K562 (cell line): Measurements from ENCODE around the gene IPO13. TPM values are rescaled to one million over a fixed set of nuclear protein-coding genes. Genes with fewer than 3 reads are reported as not detected.

Experiments
- ATAC-seq: fragments of 200-7000 bp; cut with Tn5 transposase; 3 replicates; pipeline ENCODE4 v1.9.1; 2020; ENCODE audit warnings: moderate library complexity
- BruUV-seq: library from RNA; stranded (reverse); fragments of 400-500 nt; replicated peaks from 2 replicates; lab custom pipeline; 2021; lab: Mats Ljungman, UMichigan
- CTCF ChIA-PET: fragments of 300-600 bp; formaldehyde crosslinking; extraction: SDS; loops from one replicate; lab custom pipeline; 2021; ENCODE audit warnings: low intra/inter-chr PET ratio; lab: Yijun Ruan, JAX
- POLR2A ChIA-PET: fragments of 300-600, 350-650 bp; sonication (Branson Sonifier 250); formaldehyde crosslinking; extraction: SDS; loops from one replicate; lab custom pipeline; 2021; ENCODE audit warnings: antibody characterized with exemption, inconsistent platforms; lab: Yijun Ruan, JAX
- DNase-seq, 4 experiments: peaks; one replicate each; pipeline versions ENCODE4 v3.0.0 to v3.0.0-alpha.2; 2011 to 2018; ENCODE audit warnings: low spot score in 3 of 4, mixed read lengths in 3 of 4; ENCODE audit errors: extremely low read depth in 1 of 4
- FAIRE-seq: peaks from 2 replicates; lab custom pipeline; 2011; peaks lifted over from hg19 to GRCh38; lab: Jason Lieb, UNC
- H2AFZ ChIP-seq: 2 replicates; pipeline ENCODE4 v1.6.0; 2011; ENCODE audit warnings: low read depth, low read length, control low read depth, inconsistent platforms
- H3K27ac ChIP-seq: fragments of 200-600 bp; 3 replicates; pipeline ENCODE4 v1.8.0; 2011; ENCODE audit warnings: low read depth, mild to moderate bottlenecking, control low read depth, inconsistent platforms, low read length, moderate library complexity, mixed read lengths; ENCODE audit errors: extremely low read depth
- H3K27me3 ChIP-seq, 2 experiments: fragments of 300-600 bp in 1 of 2; 2 replicates in 1 of 2; 3 replicates in 1 of 2; pipeline versions ENCODE4 v1.6.0 to v1.8.0; 2011; ENCODE audit warnings: inconsistent platforms in 2 of 2, low read length in 2 of 2, mild to moderate bottlenecking in 1 of 2, mixed read lengths in 1 of 2, moderate library complexity in 1 of 2; ENCODE audit not compliant: control insufficient read depth in 2 of 2, insufficient read depth in 2 of 2
- H3K36me3 ChIP-seq: fragments of 300-600 bp; 3 replicates; pipeline ENCODE4 v1.8.0; 2011; ENCODE audit warnings: mild to moderate bottlenecking, low read length, inconsistent platforms; ENCODE audit not compliant: control insufficient read depth, insufficient read depth
- H3K4me1 ChIP-seq, 2 experiments: fragments of 200-600 bp in 1 of 2; replicated peaks in 1 of 2; 2 replicates in 1 of 2; 3 replicates in 1 of 2; pipeline versions ENCODE4 v1.5.1 to v1.8.0; 2011; ENCODE audit warnings: inconsistent platforms in 2 of 2, low read length in 2 of 2, mild to moderate bottlenecking in 1 of 2, mixed read lengths in 1 of 2, moderate library complexity in 1 of 2; ENCODE audit not compliant: control insufficient read depth in 2 of 2, insufficient read depth in 2 of 2
- H3K4me2 ChIP-seq: 2 replicates; pipeline ENCODE4 v1.6.1; 2011; ENCODE audit warnings: low read length, control low read depth, inconsistent platforms, mixed read lengths; ENCODE audit not compliant: insufficient read depth
- H3K4me3 ChIP-seq: fragments of 200-600 bp; sonication (generic), shearing (Covaris generic); 2 replicates; pipeline ENCODE4 v1.5.1; 2016; ENCODE audit warnings: control low read depth, inconsistent platforms
- H3K79me2 ChIP-seq: fragments of 200-600 bp; 3 replicates; pipeline ENCODE4 v1.8.0; 2011; ENCODE audit warnings: low read length, inconsistent platforms; ENCODE audit not compliant: control insufficient read depth, insufficient read depth
- H3K9ac ChIP-seq, 2 experiments: 2 replicates each; pipeline versions ENCODE4 v1.6.0 to v1.6.1; 2011; ENCODE audit warnings: low read depth in 2 of 2, low read length in 2 of 2, control low read depth in 1 of 2, inconsistent platforms in 1 of 2, mild to moderate bottlenecking in 1 of 2, mixed read lengths in 1 of 2; ENCODE audit not compliant: insufficient read depth in 1 of 2
- H3K9me1 ChIP-seq: one replicate; pipeline ENCODE4 v1.6.0; 2011; ENCODE audit warnings: inconsistent platforms, mild to moderate bottlenecking, low read length, moderate library complexity; ENCODE audit not compliant: control insufficient read depth, insufficient read depth
- H3K9me3 ChIP-seq: replicated peaks from 2 replicates; pipeline ENCODE4 v1.5.1; 2011; ENCODE audit warnings: low read depth, low read length, inconsistent platforms; ENCODE audit not compliant: control insufficient read depth, insufficient read depth
- H4K20me1 ChIP-seq: replicated peaks from 2 replicates; pipeline ENCODE4 v1.6.1; 2011; ENCODE audit warnings: low read length, inconsistent platforms, mixed read lengths; ENCODE audit not compliant: control insufficient read depth, insufficient read depth
- ADNP ChIP-seq: fragments of 200-800 bp; sonication (Bioruptor generic); IDR thresholded peaks from 2 replicates; pipeline ENCODE4 v1.6.1; 2016; ENCODE audit warnings: missing genetic modification characterization, missing compliant biosample characterization
- NFE2 ChIP-seq: IDR thresholded peaks from 2 replicates; pipeline ENCODE4 v1.6.1; 2014; ENCODE audit warnings: antibody characterized with exemption, low read depth
- RFX1 ChIP-seq: fragments of 450-650 bp; IDR thresholded peaks from 2 replicates; pipeline ENCODE4 v1.6.1; 2016; ENCODE audit warnings: mild to moderate bottlenecking, moderate library complexity
- ZBTB9 ChIP-seq: fragments of 450-650 bp; formaldehyde crosslinking; IDR thresholded peaks from 2 replicates; pipeline ENCODE4 v1.4.0; 2020; ENCODE audit warnings: mild to moderate bottlenecking, moderate library complexity
- WGBS: fragments of 100-300 bp; shearing (Covaris generic); methylation state at CpG from one replicate; pipeline ENCODE4 v1.1.6; 2016; ENCODE audit warnings: low coverage, mixed read lengths; ENCODE audit not compliant: insufficient coverage; ENCODE audit errors: missing lambda C conversion rate; 5-methylcytosine and 5-hydroxymethylcytosine counted together
- in situ Hi-C: fragments of 300-500 bp; cut with MboI; formaldehyde crosslinking; loops from 4 replicates; pipeline ENCODE4 v1.15.0; 2018; ENCODE audit warnings: inconsistent platforms, mixed read lengths
- intact Hi-C: fragments of 100-400 bp; cut with micrococcal nuclease; formaldehyde crosslinking; loops from 2 replicates; pipeline ENCODE4 v1.14.2; 2022
- polyA plus RNA-seq, 8 experiments: library from polyadenylated mRNA; depleted of rRNA in 4 of 8; stranded (reverse) in 5 of 8; unstranded in 3 of 8; fragments of >200 nt; fragmentation: Nextera tagmentation in 2 of 8; fragmentation: Illumina TruSeq in 1 of 8; extraction: Ambion mirVana in 2 of 8; extraction: Trizol in 1 of 8; gene quantifications; 2 replicates each; pipeline versions ENCODE4 v1.2.1 to v1.2.3, GENCODE V29; 2011 to 2014; ENCODE audit warnings: inconsistent platforms in 1 of 8, missing spikeins in 1 of 8
- total RNA-seq, 7 experiments: library from RNA; depleted of rRNA in 6 of 7; stranded (reverse); fragments of >200 nt in 6 of 7; fragmentation: Illumina TruSeq in 2 of 7; extraction: Trizol in 2 of 7; gene quantifications; 2 replicates each; pipeline versions ENCODE4 v1.2.1 to v1.2.3, GENCODE V29; 2011 to 2021; ENCODE audit warnings: low replicate concordance in 1 of 7

IPO13 gene
- total and polyA plus RNA-seq, 9 of the 15 experiments (the other 6 are each of a cell fraction or from before 2014, with no cell fraction given) = 7.0 to 30.8 (median 16.2) TPM

GRCh38 chr1:43952731-43953346, 6.1 kb downstream of the IPO13 start:
- peaks cover 37% of the 10 kb centered on the region for H3K36me3 ChIP-seq
- no peak overlapping the region for H3K4me3 ChIP-seq

GRCh38 chr1:43953361-43953760, 6.6 kb downstream of the IPO13 start:
- no peaks in the 10 kb centered on the region for H3K27me3 ChIP-seq
- H3K4me3 ChIP-seq = no peak overlapping the region
- ChIA-PET POLR2A (interaction anchor here (0.6 to 1.6 kb wide), 3 partner anchors 19 to 90 kb away, joined by 3 to 7 read pairs (median 4); partner anchors contain the start of gene ATP6V0B), CTCF (no interaction called here)
- WGBS = 73% methylated on average over 3 of the region's 3 CpGs
- no peaks in the 10 kb centered on the region for H3K9me1 ChIP-seq
- H3K9me3 ChIP-seq = no peaks in the 10 kb centered on the region
- H3K79me2 ChIP-seq = peaks cover 14% of the 10 kb centered on the region
- H3K9ac ChIP-seq = peak overlapping the region in 1 of 2 experiments; percentile 23; a peak in 1 of 4 replicates
- H2AFZ ChIP-seq = no peak overlapping the region
- ATAC-seq = no peak
- peaks cover 40% of the 10 kb centered on the region for H3K36me3 ChIP-seq
- no TSS peak for BruUV-seq
- no peak overlapping the region for H3K27ac ChIP-seq
- H3K4me1 ChIP-seq = peaks cover 16 to 26% of the 10 kb centered on the region in 2 experiments; a peak in 4 of 5 replicates
- no peak for TF ChIP-seq ZBTB9 (CRISPR knock-in tag)
- TF ChIP-seq RFX1 = peak; percentile 34; the same call in 1 of the 2 replicates
- TF ChIP-seq, all 486 proteins: peak for 1
- FAIRE-seq = no peak
- intact Hi-C loops (no loop called here), in situ Hi-C loops (no loop called here)
- Histone ChIP-seq H3K4me2 (no peak overlapping the region), H4K20me1 (0 out of 2 replicates have a peak, but pooled peaks cover 8% of the 10 kb centered on the region)
- DNase-seq = no peak

More at GRCh38 chr1:43952731-43953346, 6.1 kb downstream of the IPO13 start:
- intact Hi-C loops = no loop called here
- ChIA-PET CTCF (no interaction called here), POLR2A (interaction anchor here (0.9 to 1.6 kb wide), 2 partner anchors 21 to 90 kb away, joined by 3 to 7 read pairs; partner anchors contain the start of gene ATP6V0B)
- 0 out of 2 replicates have a peak, but pooled peaks cover 7% of the 10 kb centered on the region for H4K20me1 ChIP-seq
- ATAC-seq (no peak), DNase-seq (peak in 1 of 4 experiments; percentile 32), FAIRE-seq (no peak)
- peak overlapping the region in 1 of 2 experiments; percentile 23; a peak in 1 of 4 replicates for H3K9ac ChIP-seq
- no TSS peak for BruUV-seq
- 74% methylated on average over 8 of the region's 8 CpGs for WGBS
- H3K27ac ChIP-seq = no peak overlapping the region
- H3K27me3 ChIP-seq = no peaks in the 10 kb centered on the region
- no peaks in the 10 kb centered on the region for H3K9me3 ChIP-seq
- H3K4me1 ChIP-seq = peaks cover 16 to 26% of the 10 kb centered on the region in 2 experiments; a peak in 4 of 5 replicates
- H2AFZ ChIP-seq = no peak overlapping the region
- H3K9me1 ChIP-seq = no peaks in the 10 kb centered on the region
- TF ChIP-seq RFX1 = peak; percentile 78
- TF ChIP-seq ADNP (tag) = no peak
- TF ChIP-seq NFE2 = peak; percentile 36; the same call in 1 of the 2 replicates
- TF ChIP-seq, all 486 proteins: peak for 2
- Histone ChIP-seq H3K4me2 (no peak overlapping the region; the same call in 1 of the 2 replicates), H3K79me2 (peaks cover 20% of the 10 kb centered on the region)
- in situ Hi-C loops = no loop called here
